ENCODE data around the gene PNPLA8.
A peak's percentile ranks its signal among the peaks of the same experiment; 100 is the strongest.
"Not testable (repeated sequence)": the region's sequence is repeated elsewhere in the genome, so short reads cannot be mapped to it uniquely, and the experiment has no call there.

The PNPLA8 gene

GRCh38 chr7:108525985-108526767, at the start of gene PNPLA8:
Gene PNPLA8 (minus strand): TSS chr7:108526135. CDS start chr7:108515491, 10,644 bp downstream.
- peak; percentile 91 for DNase-seq (ENCODE audit: low read depth)

- DNase-seq (ENCODE audit: low read depth), result no peak
Measured at GRCh38 chr7:108575156-108575555, 49.2 kb upstream of the PNPLA8 start.

GRCh38 chr7:108572480-108572879, 46.5 kb upstream of the PNPLA8 start:
- DNase-seq (ENCODE audit: low read depth), result no peak

GRCh38 chr7:108570146-108570755, 44.3 kb upstream of the PNPLA8 start:
- no peak for DNase-seq (ENCODE audit: low read depth)

- peak; percentile 93 for DNase-seq (ENCODE audit: low read depth)
Measured at GRCh38 chr7:108569381-108570145, 43.6 kb upstream of the PNPLA8 start, which contains the start of the genes DNAJB9 and THAP5. Gene DNAJB9 (plus strand): TSS chr7:108569874. CDS start chr7:108571727, 1,853 bp downstream. Gene THAP5 (minus strand): TSS chr7:108569706. CDS start chr7:108569569, 137 bp downstream.

GRCh38 chr7:108568801-108569380, 43.0 kb upstream of the PNPLA8 start:
- no peak for DNase-seq (ENCODE audit: low read depth)

GRCh38 chr7:108565987-108566386, 40.1 kb upstream of the PNPLA8 start:
- no peak for DNase-seq (ENCODE audit: low read depth)

GRCh38 chr7:108561047-108561619, 35.2 kb upstream of the PNPLA8 start:
- DNase-seq (ENCODE audit: low read depth), result no peak

- DNase-seq (ENCODE audit: low read depth), result no peak
Measured at GRCh38 chr7:108559253-108559652, 33.3 kb upstream of the PNPLA8 start.

- no peak for DNase-seq (ENCODE audit: low read depth)
Measured at GRCh38 chr7:108557617-108558016, 31.7 kb upstream of the PNPLA8 start.

- no peak for DNase-seq (ENCODE audit: low read depth)
Measured at GRCh38 chr7:108557191-108557590, 31.3 kb upstream of the PNPLA8 start.

- not testable (repeated sequence) for DNase-seq (ENCODE audit: low read depth)
Measured at GRCh38 chr7:108556665-108557064, 30.7 kb upstream of the PNPLA8 start.

- DNase-seq (ENCODE audit: low read depth), result not testable (repeated sequence)
Measured at GRCh38 chr7:108548141-108548896, 22.4 kb upstream of the PNPLA8 start.

- no peak for DNase-seq (ENCODE audit: low read depth)
Measured at GRCh38 chr7:108541478-108541877, 15.5 kb upstream of the PNPLA8 start.

GRCh38 chr7:108538685-108539084, 12.8 kb upstream of the PNPLA8 start:
- not testable (repeated sequence) for DNase-seq (ENCODE audit: low read depth)

- DNase-seq (ENCODE audit: low read depth), result peak; percentile 64
Measured at GRCh38 chr7:108538236-108538635, 12.3 kb upstream of the PNPLA8 start.

GRCh38 chr7:108537229-108537628, 11.3 kb upstream of the PNPLA8 start:
- no peak for DNase-seq (ENCODE audit: low read depth)

GRCh38 chr7:108535744-108536143, 9.8 kb upstream of the PNPLA8 start:
- no peak for DNase-seq (ENCODE audit: low read depth)

GRCh38 chr7:108535257-108535656, 9.3 kb upstream of the PNPLA8 start:
- no peak for DNase-seq (ENCODE audit: low read depth)

- no peak for DNase-seq (ENCODE audit: low read depth)
Measured at GRCh38 chr7:108533712-108534111, 7.8 kb upstream of the PNPLA8 start.

GRCh38 chr7:108529341-108529740, 3.4 kb upstream of the PNPLA8 start:
- no peak for DNase-seq (ENCODE audit: low read depth)
